WTC11 (cell line): ENCODE results near the gene IGSF9B. TPM values are rescaled to one million over a fixed set of nuclear protein-coding genes. Genes with fewer than 3 reads are reported as not detected.

Source experiments
- ATF1 ChIP-seq: sonication (generic); formaldehyde crosslinking; IDR thresholded peaks from 2 replicates; pipeline ENCODE4 v1.8.1; 2023; ENCODE audit warnings: mild to moderate bottlenecking, moderate library complexity, missing genetic modification reagents
- CREM ChIP-seq: sonication (generic); formaldehyde crosslinking; IDR thresholded peaks from 2 replicates; pipeline ENCODE4 v1.8.1; 2022; ENCODE audit warnings: mild to moderate bottlenecking, missing genetic modification reagents, moderate library complexity
- GRHL2 ChIP-seq: fragments of 250-450 bp; sonication (Bioruptor Pico); IDR thresholded peaks from 2 replicates; pipeline ENCODE4 v1.8.0; 2022; ENCODE audit warnings: mild to moderate bottlenecking, moderate library complexity; ENCODE audit not compliant: insufficient replicate concordance, severe bottlenecking
- JUN ChIP-seq: sonication (generic); formaldehyde crosslinking; IDR thresholded peaks from 2 replicates; pipeline ENCODE4 v1.8.0; 2023; ENCODE audit warnings: mild to moderate bottlenecking, missing genetic modification reagents
- NFE2L1 ChIP-seq: sonication (generic); formaldehyde crosslinking; IDR thresholded peaks from 2 replicates; pipeline ENCODE4 v1.8.1; 2023; ENCODE audit warnings: missing genetic modification reagents
- NR3C1 ChIP-seq: sonication (generic); formaldehyde crosslinking; conservative IDR thresholded peaks from 2 replicates; pipeline ENCODE4 v1.8.1; 2023; ENCODE audit warnings: low read depth, mild to moderate bottlenecking, missing genetic modification reagents
- PRRX2 ChIP-seq: fragments of 250-450 bp; sonication (Bioruptor Pico); IDR thresholded peaks from 2 replicates; pipeline ENCODE4 v1.8.0; 2021; ENCODE audit warnings: mild to moderate bottlenecking
- SP1 ChIP-seq: sonication (generic); formaldehyde crosslinking; conservative IDR thresholded peaks from 2 replicates; pipeline ENCODE4 v1.8.1; 2022; ENCODE audit warnings: missing genetic modification reagents
- TEAD1 ChIP-seq: sonication (generic); formaldehyde crosslinking; IDR thresholded peaks from 2 replicates; pipeline ENCODE4 v1.8.0; 2022; ENCODE audit warnings: mild to moderate bottlenecking, missing genetic modification reagents
- TEAD4 ChIP-seq: sonication (generic); formaldehyde crosslinking; IDR thresholded peaks from 2 replicates; pipeline ENCODE4 v1.8.0; 2022; ENCODE audit warnings: mild to moderate bottlenecking, missing genetic modification reagents
- ZNF317 ChIP-seq: sonication (generic); formaldehyde crosslinking; IDR thresholded peaks from 2 replicates; pipeline ENCODE4 v1.8.1; 2023; ENCODE audit warnings: low read depth, mild to moderate bottlenecking, moderate library complexity, missing genetic modification reagents, borderline replicate concordance
- ZNF423 ChIP-seq: fragments of 250-450 bp; sonication (Bioruptor Pico); IDR thresholded peaks from 2 replicates; pipeline ENCODE4 v2.1.2; 2022; ENCODE audit warnings: mild to moderate bottlenecking, moderate library complexity
- total RNA-seq: library from RNA; stranded (reverse); gene quantifications from 3 replicates; pipeline ENCODE4 v1.2.3, GENCODE V29; 2021
- TF ChIP-seq, protein P1 (sequence below): sonication (generic); formaldehyde crosslinking; IDR thresholded peaks from 2 replicates; pipeline ENCODE4 v1.8.0; 2023; ENCODE audit warnings: mild to moderate bottlenecking, missing genetic modification reagents
- TF ChIP-seq, protein P2 (sequence below): fragments of 250-450 bp; sonication (Bioruptor Pico); IDR thresholded peaks from 2 replicates; pipeline ENCODE4 v1.9.0; 2021; ENCODE audit warnings: mild to moderate bottlenecking
- TF ChIP-seq, protein P3 (sequence below): sonication (generic); formaldehyde crosslinking; IDR thresholded peaks from 2 replicates; pipeline ENCODE4 v1.8.0; 2023; ENCODE audit warnings: missing genetic modification reagents, mild to moderate bottlenecking, borderline replicate concordance
- TF ChIP-seq, protein P4 (sequence below): sonication (generic); formaldehyde crosslinking; IDR thresholded peaks from 2 replicates; pipeline ENCODE4 v1.8.0; 2022; ENCODE audit warnings: mild to moderate bottlenecking, missing genetic modification reagents
- TF ChIP-seq, protein P5 (sequence below): sonication (generic); formaldehyde crosslinking; IDR thresholded peaks from 2 replicates; pipeline ENCODE4 v1.8.1; 2023; ENCODE audit warnings: mild to moderate bottlenecking, missing genetic modification reagents, moderate library complexity
- TF ChIP-seq, protein P6 (sequence below): sonication (generic); formaldehyde crosslinking; IDR thresholded peaks from 2 replicates; pipeline ENCODE4 v1.8.1; 2022; ENCODE audit warnings: low read depth, mild to moderate bottlenecking, moderate library complexity, missing genetic modification reagents, borderline replicate concordance
- TF ChIP-seq, protein P7 (sequence below): sonication (generic); formaldehyde crosslinking; conservative IDR thresholded peaks from 2 replicates; pipeline ENCODE4 v1.8.1; 2023; ENCODE audit warnings: mild to moderate bottlenecking, low read depth, missing genetic modification reagents, moderate library complexity
- TF ChIP-seq, protein P8 (sequence below): sonication (generic); formaldehyde crosslinking; IDR thresholded peaks from 2 replicates; pipeline ENCODE4 v1.8.1; 2022; ENCODE audit warnings: missing genetic modification reagents, borderline replicate concordance
- TF ChIP-seq, protein P9 (sequence below): fragments of 250-450 bp; sonication (Bioruptor Pico); IDR thresholded peaks from 2 replicates; pipeline ENCODE4 v1.9.0; 2021; ENCODE audit warnings: mild to moderate bottlenecking

The IGSF9B gene
- total RNA-seq, 1 experiment from 2014 or later = 52.7 TPM

DNA sequence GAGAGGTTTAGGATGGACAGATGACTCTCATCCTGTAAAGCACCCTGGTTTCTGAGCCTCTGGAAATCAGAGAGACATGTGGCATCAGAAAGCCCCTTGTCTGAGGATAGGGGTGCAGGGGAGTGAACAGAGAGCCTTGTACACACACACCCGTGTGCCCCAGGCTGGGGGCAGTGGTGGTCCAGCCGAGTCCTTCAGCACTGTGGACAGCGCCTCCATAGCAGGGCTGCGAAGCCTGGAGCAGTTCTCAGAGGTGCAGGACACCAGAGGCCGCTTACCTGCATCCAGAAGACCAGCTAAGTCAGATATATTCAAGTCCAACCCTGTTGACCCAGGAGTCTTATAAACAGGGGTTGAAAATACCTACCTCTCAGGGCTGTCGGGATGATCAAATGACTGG, 11.5 kb upstream of the IGSF9B start (continued):
- TF ChIP-seq TEAD1 (CRISPR knock-in tag) (0 out of 2 replicates have a peak, but pooled peaks have one; percentile 52), ZNF317 (CRISPR knock-in tag) (0 out of 2 replicates have a peak, but pooled peaks have one; percentile 10), TEAD4 (peak; percentile 76; the same call in 1 of the 2 replicates), GRHL2 (CRISPR knock-in tag) (no peak), ATF1 (CRISPR knock-in tag) (no peak), CREM (no peak), SP1 (CRISPR knock-in tag) (no peak), JUN (CRISPR knock-in tag) (peak; percentile 88; the same call in 1 of the 2 replicates), NFE2L1 (CRISPR knock-in tag) (peak; percentile 74; the same call in 1 of the 2 replicates), PRRX2 (CRISPR knock-in tag) (no peak), NR3C1 (CRISPR knock-in tag) (no peak), ZNF423 (no peak)
- TF ChIP-seq, protein P1, sequence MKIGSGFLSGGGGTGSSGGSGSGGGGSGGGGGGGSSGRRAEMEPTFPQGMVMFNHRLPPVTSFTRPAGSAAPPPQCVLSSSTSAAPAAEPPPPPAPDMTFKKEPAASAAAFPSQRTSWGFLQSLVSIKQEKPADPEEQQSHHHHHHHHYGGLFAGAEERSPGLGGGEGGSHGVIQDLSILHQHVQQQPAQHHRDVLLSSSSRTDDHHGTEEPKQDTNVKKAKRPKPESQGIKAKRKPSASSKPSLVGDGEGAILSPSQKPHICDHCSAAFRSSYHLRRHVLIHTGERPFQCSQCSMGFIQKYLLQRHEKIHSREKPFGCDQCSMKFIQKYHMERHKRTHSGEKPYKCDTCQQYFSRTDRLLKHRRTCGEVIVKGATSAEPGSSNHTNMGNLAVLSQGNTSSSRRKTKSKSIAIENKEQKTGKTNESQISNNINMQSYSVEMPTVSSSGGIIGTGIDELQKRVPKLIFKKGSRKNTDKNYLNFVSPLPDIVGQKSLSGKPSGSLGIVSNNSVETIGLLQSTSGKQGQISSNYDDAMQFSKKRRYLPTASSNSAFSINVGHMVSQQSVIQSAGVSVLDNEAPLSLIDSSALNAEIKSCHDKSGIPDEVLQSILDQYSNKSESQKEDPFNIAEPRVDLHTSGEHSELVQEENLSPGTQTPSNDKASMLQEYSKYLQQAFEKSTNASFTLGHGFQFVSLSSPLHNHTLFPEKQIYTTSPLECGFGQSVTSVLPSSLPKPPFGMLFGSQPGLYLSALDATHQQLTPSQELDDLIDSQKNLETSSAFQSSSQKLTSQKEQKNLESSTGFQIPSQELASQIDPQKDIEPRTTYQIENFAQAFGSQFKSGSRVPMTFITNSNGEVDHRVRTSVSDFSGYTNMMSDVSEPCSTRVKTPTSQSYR (CRISPR knock-in tag) = peak; percentile 78; the same call in 1 of the 2 replicates
- TF ChIP-seq, protein P2, sequence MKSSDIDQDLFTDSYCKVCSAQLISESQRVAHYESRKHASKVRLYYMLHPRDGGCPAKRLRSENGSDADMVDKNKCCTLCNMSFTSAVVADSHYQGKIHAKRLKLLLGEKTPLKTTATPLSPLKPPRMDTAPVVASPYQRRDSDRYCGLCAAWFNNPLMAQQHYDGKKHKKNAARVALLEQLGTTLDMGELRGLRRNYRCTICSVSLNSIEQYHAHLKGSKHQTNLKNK (CRISPR knock-in tag) = no peak
- TF ChIP-seq, protein P3, sequence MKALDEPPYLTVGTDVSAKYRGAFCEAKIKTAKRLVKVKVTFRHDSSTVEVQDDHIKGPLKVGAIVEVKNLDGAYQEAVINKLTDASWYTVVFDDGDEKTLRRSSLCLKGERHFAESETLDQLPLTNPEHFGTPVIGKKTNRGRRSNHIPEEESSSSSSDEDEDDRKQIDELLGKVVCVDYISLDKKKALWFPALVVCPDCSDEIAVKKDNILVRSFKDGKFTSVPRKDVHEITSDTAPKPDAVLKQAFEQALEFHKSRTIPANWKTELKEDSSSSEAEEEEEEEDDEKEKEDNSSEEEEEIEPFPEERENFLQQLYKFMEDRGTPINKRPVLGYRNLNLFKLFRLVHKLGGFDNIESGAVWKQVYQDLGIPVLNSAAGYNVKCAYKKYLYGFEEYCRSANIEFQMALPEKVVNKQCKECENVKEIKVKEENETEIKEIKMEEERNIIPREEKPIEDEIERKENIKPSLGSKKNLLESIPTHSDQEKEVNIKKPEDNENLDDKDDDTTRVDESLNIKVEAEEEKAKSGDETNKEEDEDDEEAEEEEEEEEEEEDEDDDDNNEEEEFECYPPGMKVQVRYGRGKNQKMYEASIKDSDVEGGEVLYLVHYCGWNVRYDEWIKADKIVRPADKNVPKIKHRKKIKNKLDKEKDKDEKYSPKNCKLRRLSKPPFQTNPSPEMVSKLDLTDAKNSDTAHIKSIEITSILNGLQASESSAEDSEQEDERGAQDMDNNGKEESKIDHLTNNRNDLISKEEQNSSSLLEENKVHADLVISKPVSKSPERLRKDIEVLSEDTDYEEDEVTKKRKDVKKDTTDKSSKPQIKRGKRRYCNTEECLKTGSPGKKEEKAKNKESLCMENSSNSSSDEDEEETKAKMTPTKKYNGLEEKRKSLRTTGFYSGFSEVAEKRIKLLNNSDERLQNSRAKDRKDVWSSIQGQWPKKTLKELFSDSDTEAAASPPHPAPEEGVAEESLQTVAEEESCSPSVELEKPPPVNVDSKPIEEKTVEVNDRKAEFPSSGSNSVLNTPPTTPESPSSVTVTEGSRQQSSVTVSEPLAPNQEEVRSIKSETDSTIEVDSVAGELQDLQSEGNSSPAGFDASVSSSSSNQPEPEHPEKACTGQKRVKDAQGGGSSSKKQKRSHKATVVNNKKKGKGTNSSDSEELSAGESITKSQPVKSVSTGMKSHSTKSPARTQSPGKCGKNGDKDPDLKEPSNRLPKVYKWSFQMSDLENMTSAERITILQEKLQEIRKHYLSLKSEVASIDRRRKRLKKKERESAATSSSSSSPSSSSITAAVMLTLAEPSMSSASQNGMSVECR (CRISPR knock-in tag) = peak; percentile 88; the same call in 1 of the 2 replicates
- TF ChIP-seq, protein P4, sequence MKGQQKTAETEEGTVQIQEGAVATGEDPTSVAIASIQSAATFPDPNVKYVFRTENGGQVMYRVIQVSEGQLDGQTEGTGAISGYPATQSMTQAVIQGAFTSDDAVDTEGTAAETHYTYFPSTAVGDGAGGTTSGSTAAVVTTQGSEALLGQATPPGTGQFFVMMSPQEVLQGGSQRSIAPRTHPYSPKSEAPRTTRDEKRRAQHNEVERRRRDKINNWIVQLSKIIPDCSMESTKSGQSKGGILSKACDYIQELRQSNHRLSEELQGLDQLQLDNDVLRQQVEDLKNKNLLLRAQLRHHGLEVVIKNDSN (CRISPR knock-in tag) = peak; percentile 47; the same call in 1 of the 2 replicates
- TF ChIP-seq, protein P5, sequence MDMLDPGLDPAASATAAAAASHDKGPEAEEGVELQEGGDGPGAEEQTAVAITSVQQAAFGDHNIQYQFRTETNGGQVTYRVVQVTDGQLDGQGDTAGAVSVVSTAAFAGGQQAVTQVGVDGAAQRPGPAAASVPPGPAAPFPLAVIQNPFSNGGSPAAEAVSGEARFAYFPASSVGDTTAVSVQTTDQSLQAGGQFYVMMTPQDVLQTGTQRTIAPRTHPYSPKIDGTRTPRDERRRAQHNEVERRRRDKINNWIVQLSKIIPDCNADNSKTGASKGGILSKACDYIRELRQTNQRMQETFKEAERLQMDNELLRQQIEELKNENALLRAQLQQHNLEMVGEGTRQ (CRISPR knock-in tag) = no peak
- TF ChIP-seq, protein P6, sequence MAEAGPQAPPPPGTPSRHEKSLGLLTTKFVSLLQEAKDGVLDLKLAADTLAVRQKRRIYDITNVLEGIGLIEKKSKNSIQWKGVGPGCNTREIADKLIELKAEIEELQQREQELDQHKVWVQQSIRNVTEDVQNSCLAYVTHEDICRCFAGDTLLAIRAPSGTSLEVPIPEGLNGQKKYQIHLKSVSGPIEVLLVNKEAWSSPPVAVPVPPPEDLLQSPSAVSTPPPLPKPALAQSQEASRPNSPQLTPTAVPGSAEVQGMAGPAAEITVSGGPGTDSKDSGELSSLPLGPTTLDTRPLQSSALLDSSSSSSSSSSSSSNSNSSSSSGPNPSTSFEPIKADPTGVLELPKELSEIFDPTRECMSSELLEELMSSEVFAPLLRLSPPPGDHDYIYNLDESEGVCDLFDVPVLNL (CRISPR knock-in tag) = 0 out of 2 replicates have a peak, but pooled peaks have one; percentile 37
- TF ChIP-seq, protein P7, sequence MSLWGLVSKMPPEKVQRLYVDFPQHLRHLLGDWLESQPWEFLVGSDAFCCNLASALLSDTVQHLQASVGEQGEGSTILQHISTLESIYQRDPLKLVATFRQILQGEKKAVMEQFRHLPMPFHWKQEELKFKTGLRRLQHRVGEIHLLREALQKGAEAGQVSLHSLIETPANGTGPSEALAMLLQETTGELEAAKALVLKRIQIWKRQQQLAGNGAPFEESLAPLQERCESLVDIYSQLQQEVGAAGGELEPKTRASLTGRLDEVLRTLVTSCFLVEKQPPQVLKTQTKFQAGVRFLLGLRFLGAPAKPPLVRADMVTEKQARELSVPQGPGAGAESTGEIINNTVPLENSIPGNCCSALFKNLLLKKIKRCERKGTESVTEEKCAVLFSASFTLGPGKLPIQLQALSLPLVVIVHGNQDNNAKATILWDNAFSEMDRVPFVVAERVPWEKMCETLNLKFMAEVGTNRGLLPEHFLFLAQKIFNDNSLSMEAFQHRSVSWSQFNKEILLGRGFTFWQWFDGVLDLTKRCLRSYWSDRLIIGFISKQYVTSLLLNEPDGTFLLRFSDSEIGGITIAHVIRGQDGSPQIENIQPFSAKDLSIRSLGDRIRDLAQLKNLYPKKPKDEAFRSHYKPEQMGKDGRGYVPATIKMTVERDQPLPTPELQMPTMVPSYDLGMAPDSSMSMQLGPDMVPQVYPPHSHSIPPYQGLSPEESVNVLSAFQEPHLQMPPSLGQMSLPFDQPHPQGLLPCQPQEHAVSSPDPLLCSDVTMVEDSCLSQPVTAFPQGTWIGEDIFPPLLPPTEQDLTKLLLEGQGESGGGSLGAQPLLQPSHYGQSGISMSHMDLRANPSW (CRISPR knock-in tag) = no peak
- TF ChIP-seq, protein P8, sequence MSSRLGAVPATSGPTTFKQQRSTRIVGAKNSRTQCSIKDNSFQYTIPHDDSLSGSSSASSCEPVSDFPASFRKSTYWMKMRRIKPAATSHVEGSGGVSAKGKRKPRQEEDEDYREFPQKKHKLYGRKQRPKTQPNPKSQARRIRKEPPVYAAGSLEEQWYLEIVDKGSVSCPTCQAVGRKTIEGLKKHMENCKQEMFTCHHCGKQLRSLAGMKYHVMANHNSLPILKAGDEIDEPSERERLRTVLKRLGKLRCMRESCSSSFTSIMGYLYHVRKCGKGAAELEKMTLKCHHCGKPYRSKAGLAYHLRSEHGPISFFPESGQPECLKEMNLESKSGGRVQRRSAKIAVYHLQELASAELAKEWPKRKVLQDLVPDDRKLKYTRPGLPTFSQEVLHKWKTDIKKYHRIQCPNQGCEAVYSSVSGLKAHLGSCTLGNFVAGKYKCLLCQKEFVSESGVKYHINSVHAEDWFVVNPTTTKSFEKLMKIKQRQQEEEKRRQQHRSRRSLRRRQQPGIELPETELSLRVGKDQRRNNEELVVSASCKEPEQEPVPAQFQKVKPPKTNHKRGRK (CRISPR knock-in tag) = no peak
- TF ChIP-seq, protein P9, sequence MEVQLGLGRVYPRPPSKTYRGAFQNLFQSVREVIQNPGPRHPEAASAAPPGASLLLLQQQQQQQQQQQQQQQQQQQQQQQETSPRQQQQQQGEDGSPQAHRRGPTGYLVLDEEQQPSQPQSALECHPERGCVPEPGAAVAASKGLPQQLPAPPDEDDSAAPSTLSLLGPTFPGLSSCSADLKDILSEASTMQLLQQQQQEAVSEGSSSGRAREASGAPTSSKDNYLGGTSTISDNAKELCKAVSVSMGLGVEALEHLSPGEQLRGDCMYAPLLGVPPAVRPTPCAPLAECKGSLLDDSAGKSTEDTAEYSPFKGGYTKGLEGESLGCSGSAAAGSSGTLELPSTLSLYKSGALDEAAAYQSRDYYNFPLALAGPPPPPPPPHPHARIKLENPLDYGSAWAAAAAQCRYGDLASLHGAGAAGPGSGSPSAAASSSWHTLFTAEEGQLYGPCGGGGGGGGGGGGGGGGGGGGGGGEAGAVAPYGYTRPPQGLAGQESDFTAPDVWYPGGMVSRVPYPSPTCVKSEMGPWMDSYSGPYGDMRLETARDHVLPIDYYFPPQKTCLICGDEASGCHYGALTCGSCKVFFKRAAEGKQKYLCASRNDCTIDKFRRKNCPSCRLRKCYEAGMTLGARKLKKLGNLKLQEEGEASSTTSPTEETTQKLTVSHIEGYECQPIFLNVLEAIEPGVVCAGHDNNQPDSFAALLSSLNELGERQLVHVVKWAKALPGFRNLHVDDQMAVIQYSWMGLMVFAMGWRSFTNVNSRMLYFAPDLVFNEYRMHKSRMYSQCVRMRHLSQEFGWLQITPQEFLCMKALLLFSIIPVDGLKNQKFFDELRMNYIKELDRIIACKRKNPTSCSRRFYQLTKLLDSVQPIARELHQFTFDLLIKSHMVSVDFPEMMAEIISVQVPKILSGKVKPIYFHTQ (CRISPR knock-in tag) = no peak
